ENCODE results near the gene LRBA. TPM values are rescaled to one million over a fixed set of nuclear protein-coding genes. Genes with fewer than 3 reads are reported as not detected.

LRBA gene
- total RNA-seq, 2 donors from 2014 or later: 76.3 to 86.9 TPM

GRCh38 chr4:150235808-150236271 is 779.2 kb downstream of the LRBA start:
- no peak overlapping the region for H3K27ac Mint-ChIP-seq
- H3K4me1 Mint-ChIP-seq: no peaks in the 10 kb centered on the region
- no peak for ATAC-seq
- peaks cover 63% of the 10 kb centered on the region for H3K27me3 Mint-ChIP-seq
- H3K4me3 Mint-ChIP-seq: no peak overlapping the region
- no peaks in the 10 kb centered on the region for H3K36me3 Mint-ChIP-seq (ENCODE audit: low read depth)
- DNase-seq: no peak
- no peaks in the 10 kb centered on the region for H3K9me3 ChIP-seq (ENCODE audit: control insufficient read depth, low read length, poor library complexity, severe bottlenecking)

- Mint-ChIP-seq H3K4me1 (no peaks in the 10 kb centered on the region), H3K27me3 (peaks cover 66% of the 10 kb centered on the region), H3K36me3 (ENCODE audit: low read depth) (no peaks in the 10 kb centered on the region), H3K4me3 (no peak overlapping the region), H3K27ac (no peak overlapping the region)
- DNase-seq (no peak), ATAC-seq (no peak)
- no peaks in the 10 kb centered on the region for H3K9me3 ChIP-seq (ENCODE audit: control insufficient read depth, low read length, poor library complexity, severe bottlenecking)
Measured at GRCh38 chr4:150235317-150235716, 779.8 kb downstream of the LRBA start.

GRCh38 chr4:150234246-150234645 is 780.8 kb downstream of the LRBA start:
- Mint-ChIP-seq H3K36me3 (ENCODE audit: low read depth) (no peaks in the 10 kb centered on the region), H3K27ac (no peak overlapping the region), H3K27me3 (peaks cover 65% of the 10 kb centered on the region), H3K4me1 (no peaks in the 10 kb centered on the region), H3K4me3 (no peak overlapping the region)
- H3K9me3 ChIP-seq (ENCODE audit: control insufficient read depth, low read length, poor library complexity, severe bottlenecking): no peaks in the 10 kb centered on the region
- ATAC-seq (no peak), DNase-seq (no peak)

- Mint-ChIP-seq H3K36me3 (ENCODE audit: low read depth) (no peaks in the 10 kb centered on the region), H3K4me1 (no peaks in the 10 kb centered on the region), H3K27me3 (peaks cover 68% of the 10 kb centered on the region), H3K27ac (no peak overlapping the region), H3K4me3 (no peak overlapping the region)
- H3K9me3 ChIP-seq (ENCODE audit: control insufficient read depth, low read length, poor library complexity, severe bottlenecking): no peaks in the 10 kb centered on the region
- DNase-seq (no peak), ATAC-seq (no peak)
Measured at GRCh38 chr4:150232029-150232428, 783.1 kb downstream of the LRBA start.

- no peak for DNase-seq
- ATAC-seq: no peak
- Mint-ChIP-seq H3K36me3 (ENCODE audit: low read depth) (no peaks in the 10 kb centered on the region), H3K27me3 (peaks cover 64% of the 10 kb centered on the region), H3K4me3 (no peak overlapping the region), H3K27ac (no peak overlapping the region), H3K4me1 (no peaks in the 10 kb centered on the region)
- H3K9me3 ChIP-seq (ENCODE audit: control insufficient read depth, low read length, poor library complexity, severe bottlenecking): no peaks in the 10 kb centered on the region
Measured at GRCh38 chr4:150231107-150231770, 783.8 kb downstream of the LRBA start.

GRCh38 chr4:150230561-150230960 is 784.5 kb downstream of the LRBA start:
- Mint-ChIP-seq H3K4me3 (no peak overlapping the region), H3K27ac (no peak overlapping the region), H3K36me3 (ENCODE audit: low read depth) (no peaks in the 10 kb centered on the region), H3K27me3 (peaks cover 57% of the 10 kb centered on the region), H3K4me1 (no peaks in the 10 kb centered on the region)
- DNase-seq (no peak), ATAC-seq (no peak)
- H3K9me3 ChIP-seq (ENCODE audit: control insufficient read depth, low read length, poor library complexity, severe bottlenecking): no peaks in the 10 kb centered on the region

GRCh38 chr4:150229520-150229919 is 785.6 kb downstream of the LRBA start:
- Mint-ChIP-seq H3K27ac (no peak overlapping the region), H3K4me3 (no peak overlapping the region), H3K4me1 (no peaks in the 10 kb centered on the region), H3K36me3 (ENCODE audit: low read depth) (no peaks in the 10 kb centered on the region), H3K27me3 (peaks cover 52% of the 10 kb centered on the region)
- no peaks in the 10 kb centered on the region for H3K9me3 ChIP-seq (ENCODE audit: control insufficient read depth, low read length, poor library complexity, severe bottlenecking)
- DNase-seq (no peak), ATAC-seq (no peak)

GRCh38 chr4:150224896-150225591 is 790.0 kb downstream of the LRBA start:
- peaks cover 38% of the 10 kb centered on the region for H3K27me3 Mint-ChIP-seq
- no peaks in the 10 kb centered on the region for H3K4me1 Mint-ChIP-seq
- H3K4me3 Mint-ChIP-seq: no peak overlapping the region
- no peak overlapping the region for H3K27ac Mint-ChIP-seq
- no peaks in the 10 kb centered on the region for H3K36me3 Mint-ChIP-seq (ENCODE audit: low read depth)
- H3K9me3 ChIP-seq (ENCODE audit: control insufficient read depth, low read length, poor library complexity, severe bottlenecking): no peaks in the 10 kb centered on the region
- ATAC-seq (no peak), DNase-seq (no peak)

DNA sequence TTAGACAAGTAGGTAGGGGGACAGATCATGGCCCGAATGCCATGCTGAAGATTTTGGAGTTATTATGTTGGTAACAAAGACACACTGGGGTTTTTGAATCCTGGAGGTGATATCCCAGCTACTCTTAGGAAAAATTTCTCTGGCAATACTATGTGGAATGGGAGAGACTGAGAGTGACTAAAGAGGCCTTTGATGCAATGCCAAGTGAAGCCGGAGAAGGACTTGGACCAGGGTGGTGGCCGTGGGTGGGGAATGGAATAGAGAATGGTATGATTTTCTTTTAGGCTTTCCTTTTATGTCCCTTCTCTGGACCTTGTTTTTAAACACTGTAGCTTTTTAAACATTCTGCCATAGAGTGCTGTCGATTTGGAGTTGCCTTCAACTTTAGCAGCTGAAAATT is 795.2 kb downstream of the LRBA start:
- Mint-ChIP-seq H3K27me3 (peaks cover 20% of the 10 kb centered on the region), H3K36me3 (ENCODE audit: low read depth) (no peaks in the 10 kb centered on the region), H3K27ac (no peak overlapping the region), H3K4me3 (no peak overlapping the region), H3K4me1 (no peaks in the 10 kb centered on the region)
- ATAC-seq: no peak
- DNase-seq: no peak
- H3K9me3 ChIP-seq (ENCODE audit: control insufficient read depth, low read length, poor library complexity, severe bottlenecking): no peaks in the 10 kb centered on the region

- ATAC-seq: no peak
- H3K27me3 Mint-ChIP-seq: peaks cover 14% of the 10 kb centered on the region
- no peak for DNase-seq
- H3K36me3 Mint-ChIP-seq (ENCODE audit: low read depth): no peaks in the 10 kb centered on the region
- no peaks in the 10 kb centered on the region for H3K4me1 Mint-ChIP-seq
- H3K27ac Mint-ChIP-seq: no peak overlapping the region
- H3K4me3 Mint-ChIP-seq: no peak overlapping the region
- H3K9me3 ChIP-seq (ENCODE audit: control insufficient read depth, low read length, poor library complexity, severe bottlenecking): no peaks in the 10 kb centered on the region
Measured at GRCh38 chr4:150218447-150218846, 796.6 kb downstream of the LRBA start.

DNA sequence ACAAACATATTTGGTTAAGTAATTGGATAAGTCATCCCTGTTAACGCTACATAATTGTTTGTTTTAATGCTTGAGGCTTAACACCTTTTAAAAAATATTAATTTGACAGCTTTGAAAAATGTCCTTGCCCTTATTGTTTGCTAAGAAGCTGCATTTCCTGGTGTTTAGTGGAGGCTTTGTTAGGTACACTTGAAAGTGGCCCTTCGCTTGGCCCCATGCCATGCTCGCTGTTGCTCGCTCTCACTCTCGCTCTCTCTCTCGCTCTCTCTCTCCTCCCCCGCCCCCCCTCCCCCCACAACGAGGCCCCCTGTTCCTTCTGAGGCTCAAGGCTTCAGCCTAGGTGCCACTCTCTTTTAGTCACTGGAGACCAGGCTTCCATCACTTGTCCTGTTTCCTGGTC is 797.3 kb downstream of the LRBA start:
- Mint-ChIP-seq H3K27ac (no peak overlapping the region), H3K4me3 (no peak overlapping the region), H3K27me3 (peaks cover 14% of the 10 kb centered on the region), H3K36me3 (ENCODE audit: low read depth) (no peaks in the 10 kb centered on the region), H3K4me1 (no peaks in the 10 kb centered on the region)
- ATAC-seq (no peak), DNase-seq (no peak)
- no peaks in the 10 kb centered on the region for H3K9me3 ChIP-seq (ENCODE audit: control insufficient read depth, low read length, poor library complexity, severe bottlenecking)

- DNase-seq (no peak), ATAC-seq (no peak)
- no peaks in the 10 kb centered on the region for H3K4me1 Mint-ChIP-seq
- no peak overlapping the region for H3K27ac Mint-ChIP-seq
- H3K4me3 Mint-ChIP-seq: no peak overlapping the region
- no peaks in the 10 kb centered on the region for H3K9me3 ChIP-seq (ENCODE audit: control insufficient read depth, low read length, poor library complexity, severe bottlenecking)
- H3K36me3 Mint-ChIP-seq (ENCODE audit: low read depth): no peaks in the 10 kb centered on the region
- peaks cover 20% of the 10 kb centered on the region for H3K27me3 Mint-ChIP-seq
Measured at GRCh38 chr4:150217192-150217591, 797.9 kb downstream of the LRBA start.

- no peak overlapping the region for H3K27ac Mint-ChIP-seq
- H3K27me3 Mint-ChIP-seq: peaks cover 25% of the 10 kb centered on the region
- no peaks in the 10 kb centered on the region for H3K4me1 Mint-ChIP-seq
- ATAC-seq (no peak), DNase-seq (no peak)
- no peak overlapping the region for H3K4me3 Mint-ChIP-seq
- no peaks in the 10 kb centered on the region for H3K9me3 ChIP-seq (ENCODE audit: control insufficient read depth, low read length, poor library complexity, severe bottlenecking)
- no peaks in the 10 kb centered on the region for H3K36me3 Mint-ChIP-seq (ENCODE audit: low read depth)
Measured at GRCh38 chr4:150216726-150217125, 798.4 kb downstream of the LRBA start.

DNA sequence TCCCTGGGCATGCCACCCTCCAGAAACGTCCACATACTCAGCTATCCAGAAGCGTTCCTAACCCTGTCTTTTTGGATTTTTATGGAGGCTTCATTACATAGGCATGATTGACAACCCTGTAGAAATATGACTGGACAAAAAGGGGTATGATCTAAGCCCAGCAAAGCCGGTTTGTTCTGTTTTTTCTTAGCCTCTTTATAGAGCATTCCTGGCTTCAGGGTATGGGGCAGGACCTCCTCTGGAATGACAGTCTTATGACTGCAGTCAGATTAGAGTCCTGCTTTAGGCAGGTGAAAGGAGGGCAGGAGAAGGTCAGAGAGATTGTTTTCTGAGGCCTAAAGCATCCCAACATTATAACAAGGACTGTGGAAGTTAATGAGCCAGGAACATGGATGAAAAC is 799.5 kb downstream of the LRBA start:
- no peaks in the 10 kb centered on the region for H3K4me1 Mint-ChIP-seq
- no peak overlapping the region for H3K4me3 Mint-ChIP-seq
- peaks cover 24% of the 10 kb centered on the region for H3K27me3 Mint-ChIP-seq
- ATAC-seq (no peak), DNase-seq (no peak)
- no peaks in the 10 kb centered on the region for H3K36me3 Mint-ChIP-seq (ENCODE audit: low read depth)
- H3K27ac Mint-ChIP-seq: no peak overlapping the region
- no peaks in the 10 kb centered on the region for H3K9me3 ChIP-seq (ENCODE audit: control insufficient read depth, low read length, poor library complexity, severe bottlenecking)

Data from T-helper 17 cell (primary cell).